Activated naive CD8-positive, alpha-beta T cell treated with anti-CD3 and anti-CD28 coated beads, Interleukin-2, amount 50 U/mL, for 16 hours (primary cell): Measurements from ENCODE around the gene ZC2HC1B.
"Not testable (repeated sequence)": the region's sequence is repeated elsewhere in the genome, so short reads cannot be mapped to it uniquely, and the experiment has no call there.

Experiments used
- DNase-seq: peaks from one replicate; pipeline ENCODE4 v3.0.0-alpha.2; 2020; ENCODE audit warnings: low read depth, low spot score

The ZC2HC1B gene

GRCh38 chr6:143868808-143869207 lies 4.5 kb downstream of the ZC2HC1B start:
- not testable (repeated sequence) for DNase-seq

GRCh38 chr6:143871202-143871730 lies 7.0 kb downstream of the ZC2HC1B start:
- not testable (repeated sequence) for DNase-seq

DNA sequence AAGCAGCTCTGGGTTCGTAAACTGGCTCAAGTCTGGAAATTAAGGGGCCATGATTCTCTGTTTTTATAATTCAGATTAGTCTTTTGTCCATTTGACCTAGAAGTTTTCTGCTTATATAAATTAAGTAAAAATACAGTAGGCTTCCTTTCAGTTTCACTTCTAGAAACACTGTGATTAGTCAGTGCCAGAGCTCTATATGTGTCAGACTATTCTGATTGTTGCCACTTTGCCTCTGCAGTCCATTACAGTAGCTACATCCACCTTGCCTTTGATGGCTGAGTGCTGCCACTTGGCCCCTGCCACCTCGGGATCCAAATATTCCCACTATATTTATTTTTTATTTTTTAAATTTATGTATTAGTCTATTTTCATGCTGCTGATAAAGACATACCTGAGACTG lies 7.9 kb downstream of the ZC2HC1B start:
- DNase-seq, result no peak

- not testable (repeated sequence) for DNase-seq
Observed at GRCh38 chr6:143873600-143873999, 9.3 kb downstream of the ZC2HC1B start.

DNA sequence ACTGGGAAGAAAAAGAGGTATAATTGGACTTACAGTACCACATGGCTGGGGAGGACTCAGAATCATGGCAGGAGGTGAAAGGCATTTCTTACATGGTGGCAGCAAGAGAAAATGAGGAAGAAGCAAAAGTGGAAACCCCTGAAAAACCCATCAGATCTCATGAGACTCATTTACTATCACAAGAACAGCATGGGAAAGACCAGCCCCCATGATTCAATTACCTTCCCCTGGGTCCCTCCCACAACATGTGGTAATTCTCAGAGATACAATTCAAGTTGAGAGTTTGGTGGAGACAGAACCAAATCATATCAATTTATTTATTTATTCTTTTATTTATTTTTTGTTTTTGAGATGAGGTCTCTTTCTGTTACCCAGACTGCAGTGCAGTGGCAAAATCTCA lies 10.2 kb downstream of the ZC2HC1B start:
- DNase-seq, result not testable (repeated sequence)

DNA sequence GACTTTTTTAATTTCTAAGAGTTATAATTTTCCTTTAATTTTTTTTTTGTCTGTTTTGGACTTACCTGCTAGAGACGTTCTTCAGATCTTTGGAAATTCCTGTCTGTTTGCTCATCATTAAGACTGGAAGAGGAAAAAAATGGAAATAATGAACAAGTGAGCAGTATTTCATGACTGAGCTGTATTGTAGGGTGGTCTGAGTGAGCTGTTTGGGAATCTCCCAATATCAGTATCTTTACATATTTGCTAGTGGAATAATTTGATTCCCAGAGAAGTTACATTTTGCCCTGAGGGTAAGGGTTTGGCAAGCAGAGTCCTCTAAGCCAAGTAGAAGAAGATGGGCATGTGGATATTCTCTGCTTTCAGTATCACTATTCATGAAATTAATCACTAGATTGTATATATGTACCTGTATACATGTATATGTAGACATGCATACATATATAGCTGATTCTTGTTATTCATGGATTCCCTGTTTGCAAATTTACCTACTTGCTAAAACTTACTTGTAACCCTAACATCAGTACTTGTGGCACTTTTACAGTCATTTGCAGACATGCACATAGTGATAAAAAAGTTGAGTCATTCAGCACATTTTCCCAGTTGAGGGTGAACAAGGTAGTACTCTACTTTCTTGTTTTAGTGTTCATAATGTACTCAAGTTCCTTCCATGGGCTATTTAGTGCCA lies 13.5 kb downstream of the ZC2HC1B start:
- DNase-seq, result no peak

DNA sequence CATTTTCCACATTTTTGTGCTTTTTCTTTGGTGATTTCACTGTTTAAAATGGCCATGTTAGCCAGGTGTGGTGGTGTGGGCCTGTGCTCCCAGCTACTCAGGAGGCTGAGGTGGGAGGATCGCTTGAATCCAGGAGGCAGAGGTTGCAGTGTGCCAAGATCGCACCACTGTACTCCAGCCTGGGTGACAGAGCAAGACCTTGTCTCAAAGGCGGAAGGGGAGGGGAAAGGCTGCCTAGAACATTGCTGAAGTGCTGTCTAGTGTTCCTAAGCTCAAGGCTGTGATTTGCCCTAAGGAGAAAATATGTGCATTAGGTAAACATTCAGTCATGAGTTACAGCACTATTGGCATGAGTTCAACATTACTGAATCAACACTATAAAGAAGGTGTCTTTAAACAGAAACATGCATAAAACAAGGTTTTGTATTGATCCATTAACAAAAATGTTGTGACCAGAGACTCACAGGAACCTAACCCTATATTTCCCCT lies 14.0 kb downstream of the ZC2HC1B start:
- DNase-seq, result no peak

DNA sequence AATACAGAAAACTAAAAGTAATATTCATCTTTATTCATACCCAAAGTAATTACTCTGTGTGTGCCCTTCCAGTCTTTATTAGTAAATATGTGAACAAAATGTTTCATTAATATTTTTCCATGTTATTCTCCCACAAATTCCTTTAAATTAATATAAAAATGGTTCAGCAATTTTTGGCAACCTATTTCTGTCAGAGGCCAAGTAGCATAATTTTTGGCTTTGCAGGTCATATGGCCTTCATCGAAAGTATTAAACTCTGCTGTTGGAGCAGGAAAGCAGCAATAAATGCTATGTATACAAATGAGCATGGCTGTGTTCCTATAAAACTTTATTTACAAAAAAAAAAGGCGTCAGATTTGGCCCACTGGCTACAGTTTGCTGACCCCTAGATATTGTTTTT lies 16.1 kb downstream of the ZC2HC1B start:
- DNase-seq, result no peak

- DNase-seq, result no peak
Observed at GRCh38 chr6:143882401-143882930, 18.2 kb downstream of the ZC2HC1B start.

DNA sequence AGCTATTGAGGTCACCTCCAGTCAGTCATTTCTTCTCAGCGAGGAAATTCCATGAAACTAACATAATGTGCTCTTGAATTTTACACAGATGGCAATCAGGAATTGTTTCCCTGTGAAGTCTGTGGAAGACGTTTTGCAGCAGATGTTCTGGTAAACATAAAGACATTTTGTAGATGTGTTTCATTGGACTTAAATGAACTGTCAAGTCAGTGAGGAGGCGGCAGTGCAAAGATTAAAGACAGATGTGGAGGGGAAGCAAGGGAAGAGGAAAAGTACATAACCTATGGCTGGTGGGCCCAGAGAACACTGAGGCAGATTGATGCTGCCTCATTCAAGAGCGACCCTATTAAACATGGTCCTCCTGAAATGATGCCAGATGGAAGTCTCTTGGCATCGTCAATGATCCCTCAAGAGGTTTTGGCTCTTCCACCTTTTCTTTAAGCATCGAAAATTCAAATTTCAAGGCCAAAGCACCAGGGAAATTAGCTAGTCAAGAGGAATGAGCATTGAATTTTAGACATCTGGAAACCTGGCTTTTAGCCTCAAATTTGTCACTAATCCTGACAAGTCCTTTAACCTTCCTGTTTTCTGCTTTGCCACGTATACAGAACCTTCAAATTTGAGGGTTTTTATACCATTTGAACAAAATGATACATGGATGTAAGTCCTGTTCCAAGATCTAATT lies 20.1 kb downstream of the ZC2HC1B start:
- no peak for DNase-seq

GRCh38 chr6:143885116-143885515 lies 20.8 kb downstream of the ZC2HC1B start:
- DNase-seq, result no peak

GRCh38 chr6:143894655-143895054 lies 30.4 kb downstream of the ZC2HC1B start:
- DNase-seq, result no peak

DNA sequence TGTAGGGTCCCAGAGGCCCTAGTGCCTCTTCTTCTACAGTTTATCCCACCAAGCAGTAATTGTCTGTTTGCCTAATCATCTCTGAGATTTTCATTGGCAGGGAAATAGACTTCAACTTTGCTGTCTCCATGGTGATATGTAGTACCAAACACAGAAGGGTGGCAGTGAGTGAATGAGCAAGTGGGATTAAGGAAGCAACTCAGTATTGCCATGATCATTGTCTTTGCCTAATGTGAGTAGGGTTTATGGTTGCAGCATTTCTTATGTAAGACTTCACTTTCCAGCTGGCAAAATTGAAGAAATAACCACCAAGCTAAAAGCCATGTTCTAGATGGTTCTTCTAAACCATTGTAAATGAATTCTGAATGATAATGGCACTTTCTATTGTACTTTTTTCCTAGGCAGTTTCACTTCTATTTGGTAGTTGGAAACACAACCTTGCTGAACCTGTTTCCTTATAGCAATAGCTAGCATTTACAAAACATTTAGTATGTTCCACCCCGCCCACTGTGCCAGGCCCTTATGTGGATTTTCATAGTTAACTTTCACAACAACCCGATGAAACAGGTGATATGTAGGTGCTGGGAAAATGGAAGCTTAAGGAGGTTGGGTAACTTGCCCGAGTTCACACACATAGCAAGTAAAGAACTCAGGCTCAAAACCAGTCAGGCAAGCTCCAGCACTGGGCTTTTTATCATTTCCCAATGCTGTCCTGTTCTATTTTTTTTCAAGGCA lies 32.0 kb downstream of the ZC2HC1B start:
- DNase-seq, result no peak

- no peak for DNase-seq
Observed at GRCh38 chr6:143900358-143900757, 36.1 kb downstream of the ZC2HC1B start.

GRCh38 chr6:143901885-143902750 lies 37.8 kb downstream of the ZC2HC1B start:
- no peak for DNase-seq

DNA sequence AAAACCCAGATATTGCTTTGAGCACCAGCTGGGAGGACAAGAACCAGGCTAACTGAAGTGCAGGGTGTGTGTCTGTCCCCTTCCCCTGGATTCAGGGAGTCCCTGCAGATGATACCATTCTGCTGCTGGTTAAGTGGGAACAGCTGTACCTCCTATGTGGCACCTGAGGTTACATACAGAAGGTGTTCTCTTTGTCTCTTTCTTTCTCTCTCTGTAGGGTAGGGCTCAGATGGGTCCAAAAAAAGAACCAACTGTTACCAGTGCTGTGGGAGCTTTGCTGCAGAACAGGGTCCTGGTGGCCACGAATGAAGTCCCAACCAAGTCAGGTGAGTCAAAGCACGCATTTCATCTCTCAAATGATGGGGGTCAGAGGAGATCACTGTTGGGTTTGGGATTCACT lies 38.6 kb downstream of the ZC2HC1B start:
- no peak for DNase-seq

DNA sequence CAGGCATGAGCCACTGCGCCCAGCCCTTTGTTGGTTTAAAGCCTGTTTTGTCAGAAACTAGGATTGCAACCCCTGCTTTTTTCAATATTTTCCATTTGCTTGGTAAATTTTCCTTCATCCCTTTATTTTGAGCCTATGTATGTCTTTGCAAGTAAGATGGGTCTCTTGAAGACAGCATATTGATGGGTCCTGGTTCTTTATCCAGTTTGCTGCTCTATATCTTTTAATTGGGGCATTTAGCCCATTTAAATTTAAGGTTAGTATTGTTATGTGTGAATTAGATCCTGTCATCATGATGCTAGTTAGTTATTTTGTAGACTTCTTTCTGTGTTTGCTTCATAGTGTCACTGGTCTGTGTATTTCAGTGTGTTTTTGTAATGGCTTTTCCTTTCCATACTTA lies 46.8 kb downstream of the ZC2HC1B start:
- no peak for DNase-seq

DNA sequence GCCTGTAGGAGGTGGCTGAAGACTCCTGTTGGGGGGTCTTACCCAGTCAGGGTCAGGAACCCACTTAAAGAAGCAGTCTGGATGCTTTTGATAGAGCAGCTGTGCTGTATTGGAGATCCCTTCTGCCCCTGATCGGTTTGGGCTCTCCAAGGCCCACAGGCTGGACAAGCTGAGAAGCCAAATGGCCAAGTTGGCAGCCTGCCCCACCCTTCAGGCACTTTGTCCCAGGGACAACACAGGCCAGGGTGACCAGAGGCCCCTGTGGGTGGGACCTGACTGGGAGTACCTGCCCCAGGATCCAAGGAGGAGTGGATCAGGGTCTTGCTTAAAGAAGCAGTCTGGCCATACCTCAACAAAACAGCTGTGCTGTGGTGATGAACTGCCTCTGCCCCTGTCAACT lies 48.4 kb downstream of the ZC2HC1B start:
- DNase-seq, result no peak

- not testable (repeated sequence) for DNase-seq
Observed at GRCh38 chr6:143917026-143917425, 52.8 kb downstream of the ZC2HC1B start.

GRCh38 chr6:143928853-143929252 lies 64.6 kb downstream of the ZC2HC1B start:
- no peak for DNase-seq

- DNase-seq, result no peak
Observed at GRCh38 chr6:143929975-143930374, 65.7 kb downstream of the ZC2HC1B start.
